CD4-positive, alpha-beta T cell (primary cell): ENCODE data around the gene SLC26A4. TPM values are rescaled to one million over a fixed set of nuclear protein-coding genes. Genes with fewer than 3 reads are reported as not detected.

Experiments used
- ATAC-seq: fragments of 200-7000 bp; cut with Tn5 transposase; one replicate; pipeline ENCODE4 v1.10.0; 2022; ENCODE audit warnings: mild to moderate bottlenecking; ENCODE audit not compliant: poor library complexity
- CTCF ChIA-PET: fragments of 350-600 bp; sonication (Branson Sonifier 250); formaldehyde crosslinking; loops from one replicate; lab custom pipeline; 2021; ENCODE audit warnings: antibody characterized with exemption, inconsistent platforms; lab: Charles Lee
- POLR2A ChIA-PET: fragments of 350-600 bp; sonication (Branson Sonifier 250); formaldehyde crosslinking; loops from one replicate; lab custom pipeline; 2021; ENCODE audit warnings: antibody characterized with exemption, inconsistent platforms; lab: Charles Lee
- DNase-seq, 14 experiments: peaks; one replicate each; pipeline ENCODE4 v3.0.0-alpha.2; 2013 to 2020; ENCODE audit warnings: mixed read lengths in 2 of 14
- H3K27ac ChIP-seq, 2 donors: one replicate each; pipeline versions ENCODE4 v1.5.1 to v1.7.0; 2013; ENCODE audit warnings: low read length in 2 of 2, low read depth in 1 of 2, mild to moderate bottlenecking in 1 of 2
- H3K27me3 ChIP-seq, 2 experiments: 1 replicate in 1 of 2; 2 replicates in 1 of 2; pipeline versions ENCODE4 v1.6.1 to v1.7.0; 2013; ENCODE audit warnings: low read length in 2 of 2, control low read depth in 1 of 2, mild to moderate bottlenecking in 1 of 2, moderate library complexity in 1 of 2; ENCODE audit not compliant: insufficient read depth in 2 of 2, control insufficient read depth in 1 of 2
- H3K36me3 ChIP-seq: one replicate; pipeline ENCODE4 v1.6.1; 2013; ENCODE audit warnings: low read length, control low read depth; ENCODE audit not compliant: insufficient read depth
- H3K4me1 ChIP-seq: one replicate; pipeline ENCODE4 v1.6.1; 2013; ENCODE audit warnings: low read length, control low read depth; ENCODE audit not compliant: insufficient read depth
- H3K4me3 ChIP-seq: one replicate; pipeline ENCODE4 v1.5.1; 2013; ENCODE audit warnings: mild to moderate bottlenecking, low read length, moderate library complexity
- H3K9me3 ChIP-seq, 2 experiments: 1 replicate in 1 of 2; 2 replicates in 1 of 2; pipeline versions ENCODE4 v1.6.1 to v1.7.0; 2013; ENCODE audit warnings: low read length in 2 of 2, mild to moderate bottlenecking in 2 of 2, control low read depth in 1 of 2, moderate library complexity in 1 of 2; ENCODE audit not compliant: control insufficient read depth in 1 of 2, insufficient read depth in 1 of 2
- H3K27ac Mint-ChIP-seq: one replicate; pipeline ENCODE4 v1.8.0; 2020; ENCODE audit warnings: mixed read lengths
- H3K27me3 Mint-ChIP-seq: one replicate; pipeline ENCODE4 v1.8.0; 2021; ENCODE audit warnings: mixed read lengths
- H3K36me3 Mint-ChIP-seq: one replicate; pipeline ENCODE4 v1.8.0; 2021; ENCODE audit warnings: low read depth, mixed read lengths
- H3K4me1 Mint-ChIP-seq: one replicate; pipeline ENCODE4 v1.8.0; 2021; ENCODE audit warnings: low read depth, mixed read lengths
- H3K4me3 Mint-ChIP-seq: one replicate; pipeline ENCODE4 v1.8.0; 2020; ENCODE audit warnings: mild to moderate bottlenecking, mixed read lengths
- H3K9me3 Mint-ChIP-seq: one replicate; pipeline ENCODE4 v1.8.0; 2020; ENCODE audit warnings: mixed read lengths
- intact Hi-C, 2 experiments: fragments of 100-400 bp; cut with DNase I in 1 of 2; cut with micrococcal nuclease in 1 of 2; formaldehyde crosslinking; loops; one replicate each; pipeline versions ENCODE4 v1.15.1 to v1.9.0; 2023 to 2025; cut with DNase I, micrococcal nuclease
- total RNA-seq, 174 experiments: library from RNA in 2 of 174; stranded (reverse) in 2 of 174; gene quantifications; one replicate each; pipeline ENCODE4 v1.2.3 and lab custom pipeline; 2021 to 2026
- TF ChIP-seq, protein P1 (sequence below): fragments of 200-600 bp; IDR thresholded peaks from one replicate; pipeline ENCODE4 v1.8.0; 2022; ENCODE audit warnings: antibody characterized with exemption, mild to moderate bottlenecking

Gene SLC26A4
- total RNA-seq, 2 experiments from 2014 or later: not detected

DNA sequence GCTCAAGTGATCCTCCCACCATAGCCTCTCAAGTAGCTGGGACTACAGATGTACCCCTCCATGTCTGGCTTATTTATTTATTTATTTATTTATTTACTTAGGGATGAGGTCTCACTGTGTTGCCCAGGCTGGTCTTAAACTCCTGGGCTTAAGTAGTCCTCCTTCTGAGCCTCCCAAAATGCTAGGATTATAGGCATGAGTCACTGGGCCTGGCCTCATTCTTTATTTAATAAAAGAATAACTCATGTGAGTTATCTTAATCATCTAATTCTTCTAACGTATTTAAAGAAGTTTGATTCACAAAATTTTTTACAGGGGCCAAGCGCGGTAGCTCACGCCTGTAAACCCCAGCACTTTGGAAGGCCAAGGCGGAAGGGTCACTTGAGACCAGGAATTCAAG lies 8.0 kb upstream of the SLC26A4 start:
- ATAC-seq (no peak), DNase-seq (no peak)
- CTCF ChIA-PET: no interaction called here
- H3K4me1 ChIP-seq: no peaks in the 10 kb centered on the region
- H3K36me3 ChIP-seq: no peaks in the 10 kb centered on the region
- H3K27me3 Mint-ChIP-seq: peaks cover 31% of the 10 kb centered on the region
- POLR2A ChIA-PET: no interaction called here
- H3K4me3 Mint-ChIP-seq: no peak overlapping the region
- peaks cover 0 to 8% of the 10 kb centered on the region in 2 experiments for H3K9me3 ChIP-seq
- H3K27ac Mint-ChIP-seq: no peak overlapping the region
- no peak overlapping the region for H3K4me3 ChIP-seq
- H3K27ac ChIP-seq: no peak overlapping the region
- no peaks in the 10 kb centered on the region for H3K9me3 Mint-ChIP-seq
- no peaks in the 10 kb centered on the region for H3K36me3 Mint-ChIP-seq
- H3K27me3 ChIP-seq: peaks cover 0 to 2% of the 10 kb centered on the region in 2 experiments
- H3K4me1 Mint-ChIP-seq: no peaks in the 10 kb centered on the region
- intact Hi-C loops: no loop called here
- TF ChIP-seq, protein P1, sequence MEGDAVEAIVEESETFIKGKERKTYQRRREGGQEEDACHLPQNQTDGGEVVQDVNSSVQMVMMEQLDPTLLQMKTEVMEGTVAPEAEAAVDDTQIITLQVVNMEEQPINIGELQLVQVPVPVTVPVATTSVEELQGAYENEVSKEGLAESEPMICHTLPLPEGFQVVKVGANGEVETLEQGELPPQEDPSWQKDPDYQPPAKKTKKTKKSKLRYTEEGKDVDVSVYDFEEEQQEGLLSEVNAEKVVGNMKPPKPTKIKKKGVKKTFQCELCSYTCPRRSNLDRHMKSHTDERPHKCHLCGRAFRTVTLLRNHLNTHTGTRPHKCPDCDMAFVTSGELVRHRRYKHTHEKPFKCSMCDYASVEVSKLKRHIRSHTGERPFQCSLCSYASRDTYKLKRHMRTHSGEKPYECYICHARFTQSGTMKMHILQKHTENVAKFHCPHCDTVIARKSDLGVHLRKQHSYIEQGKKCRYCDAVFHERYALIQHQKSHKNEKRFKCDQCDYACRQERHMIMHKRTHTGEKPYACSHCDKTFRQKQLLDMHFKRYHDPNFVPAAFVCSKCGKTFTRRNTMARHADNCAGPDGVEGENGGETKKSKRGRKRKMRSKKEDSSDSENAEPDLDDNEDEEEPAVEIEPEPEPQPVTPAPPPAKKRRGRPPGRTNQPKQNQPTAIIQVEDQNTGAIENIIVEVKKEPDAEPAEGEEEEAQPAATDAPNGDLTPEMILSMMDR: no peak

DNA sequence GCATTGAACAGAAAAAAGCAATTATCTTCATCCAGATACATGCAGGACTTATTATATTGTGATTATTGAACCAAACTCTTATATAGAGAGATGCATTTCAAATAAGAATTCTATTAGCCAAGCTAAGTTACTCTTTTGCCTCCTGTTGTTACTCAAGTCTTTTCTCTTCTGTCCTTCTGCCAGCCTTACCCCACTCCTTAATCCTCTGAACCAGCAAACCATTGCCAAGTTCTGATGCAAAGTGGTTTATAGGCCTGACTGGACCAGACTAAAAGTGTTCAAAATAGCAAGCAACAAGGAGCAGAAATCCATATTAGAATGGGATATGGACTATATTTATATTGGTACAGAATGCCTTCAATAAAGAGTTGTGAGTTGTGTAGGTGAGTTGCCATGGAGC lies 2.2 kb upstream of the SLC26A4 start:
- Mint-ChIP-seq H3K36me3 (no peaks in the 10 kb centered on the region), H3K9me3 (no peaks in the 10 kb centered on the region), H3K4me3 (no peak overlapping the region), H3K4me1 (peaks cover 25% of the 10 kb centered on the region), H3K27ac (no peak overlapping the region), H3K27me3 (peaks cover 80% of the 10 kb centered on the region)
- DNase-seq (no peak), ATAC-seq (no peak)
- TF ChIP-seq, protein P1: no peak
- peaks cover 35 to 40% of the 10 kb centered on the region in 2 experiments for H3K27me3 ChIP-seq
- no peak overlapping the region for H3K27ac ChIP-seq
- no peaks in the 10 kb centered on the region for H3K36me3 ChIP-seq
- H3K4me3 ChIP-seq: no peak overlapping the region
- ChIA-PET POLR2A (no interaction called here), CTCF (no interaction called here)
- intact Hi-C loops: no loop called here
- peaks cover 27% of the 10 kb centered on the region for H3K4me1 ChIP-seq
- H3K9me3 ChIP-seq: peaks cover 0 to 10% of the 10 kb centered on the region in 2 experiments

DNA sequence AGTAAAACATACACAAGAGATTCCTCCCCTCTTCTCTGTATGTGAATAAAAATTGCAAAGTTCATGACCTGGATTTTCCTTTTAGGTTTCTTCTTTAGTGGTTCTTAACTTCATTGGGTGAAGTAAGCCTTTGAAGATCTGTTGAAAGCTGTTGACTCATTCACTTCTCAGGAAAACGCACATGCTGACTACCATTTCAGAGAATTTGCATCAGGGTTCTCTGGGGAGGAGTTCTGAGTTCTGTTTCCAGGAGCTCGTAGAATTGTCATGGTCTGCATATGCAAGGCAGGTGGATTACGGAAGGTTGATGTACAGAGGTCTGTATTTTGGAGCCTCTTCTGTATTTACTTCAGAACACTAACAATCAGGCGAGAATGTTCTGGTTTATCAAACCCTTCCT lies 962 bp upstream of the SLC26A4 start:
- POLR2A ChIA-PET: no interaction called here
- DNase-seq (peak in 2 of 14 experiments; percentile 6 to 17), ATAC-seq (peak; percentile 34)
- TF ChIP-seq, protein P1: no peak
- Histone ChIP-seq H3K4me3 (no peak overlapping the region), H3K27me3 (peaks cover 37 to 41% of the 10 kb centered on the region in 2 experiments), H3K4me1 (peaks cover 27% of the 10 kb centered on the region), H3K27ac (no peak overlapping the region), H3K9me3 (peaks cover 0 to 10% of the 10 kb centered on the region in 2 experiments), H3K36me3 (no peaks in the 10 kb centered on the region)
- CTCF ChIA-PET: no interaction called here
- no peak overlapping the region for H3K27ac Mint-ChIP-seq
- no peaks in the 10 kb centered on the region for H3K9me3 Mint-ChIP-seq
- no peaks in the 10 kb centered on the region for H3K36me3 Mint-ChIP-seq
- H3K4me3 Mint-ChIP-seq: peak overlapping the region; percentile 64
- peaks cover 81% of the 10 kb centered on the region for H3K27me3 Mint-ChIP-seq
- H3K4me1 Mint-ChIP-seq: peaks cover 25% of the 10 kb centered on the region
- intact Hi-C loops: no loop called here
